GM12801 (cell line): ENCODE data around the gene PICK1.

Experiments
- TF ChIP-seq, protein P1 (sequence below): IDR thresholded peaks from one replicate; pipeline ENCODE4 v1.5.1; 2011; ENCODE audit warnings: control low read depth; ENCODE audit not compliant: insufficient read length; ENCODE audit errors: extremely low read depth

PICK1 gene

DNA sequence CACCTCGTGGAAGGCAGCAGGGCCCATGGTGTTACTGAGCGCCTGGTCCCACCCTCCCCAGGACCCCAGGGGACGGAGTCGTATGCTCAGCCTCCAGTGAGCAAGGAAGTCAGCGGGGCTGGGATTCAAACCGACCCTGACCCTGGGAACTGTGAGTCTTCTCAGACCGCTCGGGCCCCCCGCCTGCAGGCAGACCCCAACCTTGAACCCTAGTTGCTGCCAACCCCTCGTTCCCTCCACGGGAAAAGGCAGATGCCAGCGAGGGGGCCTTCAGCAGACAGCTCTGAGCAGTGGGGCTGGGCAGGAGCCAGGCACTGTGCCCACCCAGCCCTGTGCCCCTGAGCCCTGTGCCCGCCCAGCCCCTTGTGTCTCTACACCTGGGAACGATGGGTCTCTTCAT is 20.4 kb downstream of the PICK1 start:
- TF ChIP-seq, protein P1, sequence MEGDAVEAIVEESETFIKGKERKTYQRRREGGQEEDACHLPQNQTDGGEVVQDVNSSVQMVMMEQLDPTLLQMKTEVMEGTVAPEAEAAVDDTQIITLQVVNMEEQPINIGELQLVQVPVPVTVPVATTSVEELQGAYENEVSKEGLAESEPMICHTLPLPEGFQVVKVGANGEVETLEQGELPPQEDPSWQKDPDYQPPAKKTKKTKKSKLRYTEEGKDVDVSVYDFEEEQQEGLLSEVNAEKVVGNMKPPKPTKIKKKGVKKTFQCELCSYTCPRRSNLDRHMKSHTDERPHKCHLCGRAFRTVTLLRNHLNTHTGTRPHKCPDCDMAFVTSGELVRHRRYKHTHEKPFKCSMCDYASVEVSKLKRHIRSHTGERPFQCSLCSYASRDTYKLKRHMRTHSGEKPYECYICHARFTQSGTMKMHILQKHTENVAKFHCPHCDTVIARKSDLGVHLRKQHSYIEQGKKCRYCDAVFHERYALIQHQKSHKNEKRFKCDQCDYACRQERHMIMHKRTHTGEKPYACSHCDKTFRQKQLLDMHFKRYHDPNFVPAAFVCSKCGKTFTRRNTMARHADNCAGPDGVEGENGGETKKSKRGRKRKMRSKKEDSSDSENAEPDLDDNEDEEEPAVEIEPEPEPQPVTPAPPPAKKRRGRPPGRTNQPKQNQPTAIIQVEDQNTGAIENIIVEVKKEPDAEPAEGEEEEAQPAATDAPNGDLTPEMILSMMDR = no peak

DNA sequence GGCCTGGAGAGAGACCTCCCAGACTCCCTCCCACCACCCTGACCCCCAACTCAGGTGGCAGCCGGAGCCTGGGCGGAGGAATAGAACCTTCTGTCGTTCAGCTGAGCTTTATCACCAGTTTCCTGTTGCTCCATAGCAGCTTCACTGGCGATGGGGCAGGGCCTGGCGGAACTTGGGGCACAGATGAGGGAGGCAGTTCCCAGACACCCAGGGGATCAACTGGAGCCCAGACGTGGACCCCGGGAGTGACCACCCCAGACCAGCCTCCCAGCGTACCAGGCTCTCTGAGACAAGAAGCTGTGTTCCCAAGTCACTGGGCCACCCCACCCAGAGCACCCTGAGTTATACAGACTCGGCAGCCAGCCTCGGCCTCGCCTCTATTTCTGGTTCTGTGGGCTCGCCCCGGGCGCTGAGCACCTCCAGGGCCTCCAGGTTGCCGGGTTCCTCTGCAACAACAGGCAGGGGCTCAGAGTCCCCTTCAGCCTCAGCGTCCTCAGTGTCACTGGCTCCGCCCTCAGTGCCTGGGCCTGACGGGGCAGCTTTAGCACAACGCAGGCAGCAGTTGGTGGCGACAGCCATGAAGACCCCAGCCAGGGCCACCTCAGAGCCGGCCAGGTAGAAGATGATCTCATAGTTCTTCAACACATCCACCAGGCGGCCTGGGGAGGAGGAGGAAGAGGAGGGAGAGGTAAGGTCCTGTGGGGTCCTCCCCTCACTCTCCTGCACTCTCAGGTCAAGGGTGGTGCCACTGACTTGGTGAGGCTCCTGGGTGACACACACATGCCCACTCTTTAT is 21.0 kb downstream of the PICK1 start:
- TF ChIP-seq, protein P1 = no peak

DNA sequence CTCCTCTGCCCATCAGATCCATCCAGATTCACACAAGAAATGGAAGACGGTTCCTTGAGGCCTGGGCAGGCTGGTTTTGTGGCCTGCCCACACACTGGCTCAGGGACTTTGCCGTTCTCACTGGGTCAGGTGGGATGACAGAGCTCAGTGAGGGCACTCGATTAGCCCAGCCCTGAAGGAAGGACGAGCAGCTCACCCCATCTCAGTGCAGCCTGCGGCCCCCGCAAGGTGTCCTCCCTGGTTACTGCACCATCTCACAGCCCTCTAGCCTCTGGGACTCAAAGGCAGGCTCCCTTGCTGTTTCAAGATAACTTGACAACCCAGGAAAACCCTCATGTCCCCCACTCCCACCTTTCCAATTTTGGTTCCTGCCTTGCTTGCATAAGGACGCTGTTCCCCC is 22.6 kb downstream of the PICK1 start:
- TF ChIP-seq, protein P1 = no peak

DNA sequence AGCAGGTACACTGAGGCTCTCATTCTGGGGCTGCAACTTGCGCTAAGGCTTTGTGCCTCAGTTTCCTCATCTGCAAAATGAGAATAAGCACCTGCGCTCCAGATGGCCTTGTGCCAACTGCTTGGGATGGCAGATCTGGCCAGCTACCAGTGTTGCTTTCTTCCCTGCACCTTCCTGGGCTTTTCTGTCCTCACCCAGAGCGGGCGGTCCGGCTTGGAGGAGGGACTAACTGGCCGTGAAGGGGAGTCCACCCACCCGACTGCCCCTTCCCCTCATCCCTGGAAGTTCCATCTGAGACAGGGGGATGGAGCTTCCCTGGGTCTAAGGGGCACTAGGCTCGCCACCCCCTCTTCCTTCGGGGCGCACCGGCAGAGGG is 23.3 kb downstream of the PICK1 start:
- TF ChIP-seq, protein P1 = no peak

DNA sequence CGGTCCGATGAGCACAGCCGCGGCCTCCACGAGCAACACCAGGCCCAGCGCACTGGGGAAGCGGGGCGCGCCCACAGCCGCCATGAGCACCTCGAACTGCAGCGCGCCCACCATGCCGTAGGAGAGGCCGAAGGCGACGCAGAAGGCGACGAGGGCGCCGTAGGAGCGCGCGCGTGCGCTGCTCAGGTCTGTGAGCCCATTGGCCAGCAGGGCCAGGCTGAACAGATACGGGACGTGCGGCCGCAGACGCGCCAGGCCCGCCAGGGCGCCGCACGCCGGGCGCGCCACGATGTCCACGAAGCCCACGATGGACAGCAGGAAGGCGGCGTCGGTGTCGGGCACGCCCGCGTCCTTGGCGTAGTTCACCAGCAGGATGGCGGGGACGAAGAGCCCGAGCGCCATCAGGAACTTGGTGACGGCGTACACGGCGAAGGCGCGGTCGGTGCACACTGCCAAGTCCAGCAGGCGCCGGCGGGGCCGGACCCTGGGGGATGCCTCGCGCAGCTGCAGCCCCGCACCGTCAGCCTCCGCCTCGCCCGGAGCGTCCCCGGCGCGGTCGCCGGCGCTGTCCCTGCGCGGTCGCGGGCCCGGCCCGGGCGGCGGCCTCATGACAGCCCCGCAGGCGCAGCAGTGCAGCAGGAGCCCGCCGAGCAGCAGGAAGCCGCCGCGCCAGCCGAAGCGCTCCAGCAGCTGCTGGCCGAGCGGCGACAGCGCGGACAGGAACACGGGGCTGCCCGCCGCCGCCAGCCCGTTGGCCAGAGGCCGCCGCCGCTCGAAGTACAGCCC is 23.8 kb downstream of the PICK1 start:
- TF ChIP-seq, protein P1 = no peak

DNA sequence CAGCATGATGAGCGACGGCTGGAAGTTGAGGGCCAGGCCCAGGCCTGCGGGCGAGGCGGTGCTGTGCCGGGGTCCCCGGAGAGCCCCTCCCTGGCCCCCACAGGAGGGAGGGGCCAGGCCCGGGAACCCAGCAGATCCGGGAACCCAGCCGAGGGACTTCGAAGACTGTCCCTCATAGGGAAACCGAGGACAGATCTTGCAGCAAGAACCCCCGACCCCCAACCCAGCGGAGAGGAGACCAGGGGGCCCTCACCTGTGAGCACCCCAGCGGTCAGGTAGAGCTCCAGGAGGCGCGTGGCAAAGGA is 24.4 kb downstream of the PICK1 start:
- TF ChIP-seq, protein P1 = no peak

DNA sequence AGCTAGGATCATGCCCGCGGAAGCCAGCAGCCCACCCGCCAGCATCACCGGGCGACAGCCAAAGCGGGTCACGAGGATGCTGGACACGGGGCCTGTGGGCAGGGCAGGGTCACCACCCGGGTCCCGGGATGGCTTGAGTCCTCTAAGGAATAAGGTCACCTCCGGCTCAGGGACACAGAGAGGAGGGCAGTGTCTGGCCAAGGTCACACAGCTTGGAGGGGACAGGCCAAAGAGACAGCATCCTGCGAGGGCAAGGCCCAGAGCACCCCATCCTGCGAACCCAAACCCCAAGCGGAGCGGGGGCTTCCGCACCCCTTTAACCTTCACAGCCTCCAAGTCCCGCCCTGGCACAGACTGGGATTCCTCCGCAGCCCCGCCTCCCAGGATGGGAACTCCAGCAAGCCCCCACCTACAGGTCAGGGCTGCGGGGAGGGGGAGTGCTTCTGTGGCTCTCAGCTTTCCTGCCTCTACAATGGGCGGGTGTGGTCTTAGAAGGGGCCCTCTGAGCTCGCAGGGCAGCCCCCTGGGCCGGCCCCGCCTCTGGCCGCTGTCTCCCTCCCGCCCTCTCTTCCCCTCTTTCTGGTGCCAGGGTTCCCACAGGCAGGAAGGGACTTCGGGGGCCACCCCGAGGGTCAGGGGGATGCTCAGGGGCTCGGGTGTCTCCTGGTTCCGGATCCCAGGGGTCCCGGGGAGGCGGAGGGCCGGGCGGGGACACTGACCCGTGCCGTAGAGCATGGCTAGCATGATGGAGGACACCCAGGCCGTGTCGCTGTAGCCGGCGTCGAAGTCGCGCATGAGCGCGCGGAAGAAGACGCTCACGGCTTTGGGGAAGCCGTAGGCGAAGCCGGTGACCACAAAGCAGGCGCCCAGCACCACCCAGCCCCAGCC is 25.0 kb downstream of the PICK1 start:
- TF ChIP-seq, protein P1 = no peak
